NOMO-1 treated with dmso at 0.1 percent for 144 hours (cell line): Measurements from ENCODE around the gene BEAN1.
"Not testable (repeated sequence)": the region's sequence is repeated elsewhere in the genome, so short reads cannot be mapped to it uniquely, and the experiment has no call there.

Experiments
- DNase-seq: peaks from one replicate; lab custom pipeline; 2025; ENCODE audit not compliant: unreplicated experiment; lab: John Stamatoyannopoulos, UW

BEAN1 gene

DNA sequence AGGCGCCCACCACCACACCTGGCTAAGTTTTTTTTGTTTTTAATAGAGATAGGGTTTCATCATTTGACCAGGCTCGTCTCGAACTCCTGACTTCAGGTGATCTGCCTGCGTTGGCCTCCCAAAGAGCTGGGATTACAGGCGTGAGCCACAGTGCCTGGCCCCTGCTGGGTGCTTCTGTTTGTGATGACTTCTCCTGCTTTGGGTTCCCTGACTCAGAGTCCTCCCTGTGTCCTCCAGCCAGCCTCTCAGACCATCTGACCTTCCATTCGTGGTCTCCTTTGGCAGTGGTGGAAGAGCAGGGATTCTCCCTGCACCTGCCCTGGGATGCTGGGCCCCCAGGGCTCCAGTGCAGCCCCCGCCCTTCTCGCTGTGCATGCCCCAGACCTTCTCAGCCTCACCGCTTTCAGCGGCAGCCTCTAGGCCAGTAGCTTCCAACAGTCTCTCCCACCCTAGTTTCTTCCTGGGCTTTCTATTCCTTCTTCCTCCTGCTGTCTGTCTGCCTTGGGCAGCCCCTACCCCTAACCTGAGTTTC is 13.2 kb downstream of the BEAN1 start:
- no peak for DNase-seq

GRCh38 chr16:66440970-66441369 is 13.9 kb downstream of the BEAN1 start:
- no peak for DNase-seq

GRCh38 chr16:66441586-66442375 is 14.7 kb downstream of the BEAN1 start:
- DNase-seq, result no peak

GRCh38 chr16:66442502-66443268 is 15.6 kb downstream of the BEAN1 start:
- DNase-seq, result no peak

GRCh38 chr16:66443269-66443652 is 16.2 kb downstream of the BEAN1 start:
- no peak for DNase-seq

- DNase-seq, result no peak
These were observed 17.0 kb downstream of the BEAN1 start for GRCh38 chr16:66444049-66444481.

DNA sequence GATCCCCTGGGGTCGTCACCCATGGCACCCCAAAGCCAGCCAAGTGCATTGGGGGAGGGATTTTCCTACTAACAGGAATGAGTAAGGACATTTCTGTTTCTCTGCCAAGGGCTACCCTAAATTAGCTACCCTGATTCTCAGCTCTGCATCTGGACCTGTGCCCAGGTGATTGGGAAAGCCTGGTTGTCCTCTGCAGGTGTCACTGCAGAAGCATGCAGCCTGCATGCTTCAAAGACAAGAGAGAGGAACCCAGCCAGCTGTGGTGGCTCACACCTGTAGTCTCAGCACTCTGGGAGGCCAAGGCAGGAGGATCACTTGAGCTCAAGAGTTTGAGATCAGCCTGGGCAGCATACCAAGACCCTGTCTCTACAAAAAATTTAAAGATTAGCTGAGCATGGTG is 19.6 kb downstream of the BEAN1 start:
- no peak for DNase-seq

- no peak for DNase-seq
These were observed 20.4 kb downstream of the BEAN1 start for GRCh38 chr16:66447491-66447890.

DNA sequence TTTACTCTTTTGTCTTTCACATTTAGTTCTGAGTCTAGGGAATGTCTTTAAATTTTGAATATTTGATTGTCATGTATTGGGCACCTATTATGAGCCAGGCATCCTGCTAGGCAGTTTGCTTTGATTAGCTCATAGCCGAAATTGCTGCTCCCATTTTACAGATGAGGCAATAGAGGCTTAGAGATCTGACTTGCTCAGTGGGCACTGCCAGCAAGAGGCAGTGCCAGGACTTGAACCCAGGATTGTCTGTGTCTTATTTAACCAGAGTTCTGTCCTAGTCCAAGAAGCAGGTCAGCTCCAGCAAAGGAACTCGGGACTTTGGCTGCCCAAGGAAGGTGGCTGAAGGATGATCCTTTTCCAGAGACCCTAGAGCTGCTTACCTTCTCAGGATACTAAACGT is 24.5 kb downstream of the BEAN1 start:
- no peak for DNase-seq

DNA sequence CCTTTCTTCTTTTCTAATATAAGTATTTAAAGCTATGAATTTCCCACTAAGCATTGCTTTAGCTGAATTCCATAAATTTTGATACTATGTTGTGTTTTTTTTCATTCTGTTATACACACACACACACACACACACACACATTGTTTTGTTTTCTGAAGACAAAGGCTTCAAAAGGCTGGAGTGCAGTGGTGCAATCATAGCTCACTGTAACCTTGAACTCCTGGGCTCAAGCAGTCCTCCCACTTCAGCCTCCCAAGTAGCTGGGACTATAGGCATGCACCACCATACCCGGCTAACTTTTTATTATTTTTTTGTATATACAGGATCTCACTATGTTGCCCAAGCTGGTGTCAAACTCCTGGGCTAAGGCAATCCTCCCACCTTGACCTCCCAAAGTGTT is 26.1 kb downstream of the BEAN1 start:
- DNase-seq, result not testable (repeated sequence)

GRCh38 chr16:66454751-66455150 is 27.7 kb downstream of the BEAN1 start:
- DNase-seq, result no peak

DNA sequence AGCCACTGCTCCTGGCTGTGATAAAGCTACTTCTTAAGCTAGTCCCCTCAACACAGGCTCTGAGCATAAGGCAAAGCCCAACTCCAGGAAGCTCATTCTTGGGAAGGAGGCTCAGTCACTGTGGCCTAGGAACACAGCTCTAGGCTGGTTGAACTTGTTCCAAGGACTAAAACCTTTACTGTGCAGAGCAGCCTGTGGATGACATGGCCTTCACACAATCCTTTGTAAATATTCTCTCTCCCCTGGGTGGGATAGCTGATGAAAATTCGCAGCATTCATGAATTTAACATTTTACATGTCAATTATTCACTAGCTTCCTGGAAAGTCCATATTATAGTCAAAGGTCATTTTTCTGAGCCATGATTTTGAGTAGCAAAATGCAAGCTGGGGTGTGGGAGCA is 28.9 kb downstream of the BEAN1 start:
- DNase-seq, result no peak

GRCh38 chr16:66457888-66458287 is 30.8 kb downstream of the BEAN1 start:
- DNase-seq, result no peak

- DNase-seq, result no peak
These were observed 31.2 kb downstream of the BEAN1 start for GRCh38 chr16:66458292-66458691.

- no peak for DNase-seq
These were observed 31.8 kb downstream of the BEAN1 start for GRCh38 chr16:66458853-66459252.

DNA sequence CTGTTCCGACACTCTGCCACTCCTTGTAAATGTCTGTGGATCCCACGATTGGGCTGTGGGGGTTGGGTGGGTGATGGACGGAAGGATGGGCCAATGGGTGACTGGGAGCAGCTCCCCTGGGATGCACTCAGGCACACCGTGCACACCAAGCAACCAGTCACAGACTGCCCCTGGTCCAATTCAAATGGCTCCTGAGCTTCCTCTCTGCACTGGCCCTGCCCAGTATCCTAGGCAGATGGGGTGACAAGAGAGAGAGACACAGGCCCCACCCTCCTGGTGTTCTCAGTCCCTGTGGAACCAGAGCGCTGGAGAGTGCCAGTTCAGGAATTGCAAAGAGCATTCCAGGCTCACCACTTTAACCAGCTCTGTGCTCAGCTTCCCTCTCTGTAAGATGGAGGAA is 32.8 kb downstream of the BEAN1 start:
- DNase-seq, result no peak

- no peak for DNase-seq
These were observed 33.6 kb downstream of the BEAN1 start for GRCh38 chr16:66460703-66461102.

GRCh38 chr16:66462912-66463311 is 35.8 kb downstream of the BEAN1 start:
- no peak for DNase-seq

DNA sequence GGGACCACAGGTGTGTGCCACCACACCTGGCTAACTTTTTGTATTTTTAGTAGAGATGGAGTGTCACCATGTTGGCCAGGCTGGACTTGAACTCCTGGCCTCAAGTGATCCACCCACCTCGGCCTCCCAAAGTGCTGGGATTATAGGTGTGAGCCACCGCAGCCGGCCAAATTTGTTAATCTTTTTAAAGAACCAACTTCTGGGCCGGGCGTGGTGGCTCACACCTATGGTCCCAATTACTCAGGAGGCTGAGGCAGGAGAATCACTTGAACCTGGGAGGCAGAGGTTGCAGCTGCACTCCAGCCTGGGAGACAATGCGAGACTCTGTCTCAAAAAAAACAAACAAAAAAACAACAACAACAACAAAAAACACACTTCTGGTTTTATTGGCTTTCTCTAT is 38.9 kb downstream of the BEAN1 start:
- not testable (repeated sequence) for DNase-seq

DNA sequence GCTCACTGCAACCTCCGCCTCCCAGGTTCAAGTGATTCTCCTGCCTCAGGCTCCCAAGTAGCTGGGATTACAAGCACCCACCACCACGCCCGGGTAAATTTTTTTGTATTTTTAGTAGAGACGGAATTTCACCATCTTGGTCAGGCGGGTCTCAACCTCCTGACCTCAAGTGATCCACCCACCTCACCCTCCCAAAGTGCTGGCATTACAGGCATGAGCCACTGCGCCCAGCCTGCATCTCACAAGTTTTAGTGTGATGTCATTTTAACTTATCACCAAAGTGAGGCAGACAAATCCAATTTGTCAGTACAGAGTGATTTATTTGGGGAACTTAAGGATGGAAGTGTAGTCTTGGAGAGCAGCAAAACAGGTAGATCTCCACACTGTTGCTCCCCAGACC is 39.5 kb downstream of the BEAN1 start:
- not testable (repeated sequence) for DNase-seq

GRCh38 chr16:66467611-66468010 is 40.5 kb downstream of the BEAN1 start:
- no peak for DNase-seq

- no peak for DNase-seq
These were observed 41.3 kb downstream of the BEAN1 start for GRCh38 chr16:66468321-66468965.
